Right ventricle myocardium inferior (tissue), 1 donor: ENCODE data around the gene C3orf33. TPM values are rescaled to one million over a fixed set of nuclear protein-coding genes. Genes with fewer than 3 reads are reported as not detected.

ENCODE experiments used
- ATAC-seq: fragments of 200-7000 bp; cut with Tn5 transposase; one replicate; pipeline ENCODE4 v1.9.1; 2020; ENCODE audit warnings: mild to moderate bottlenecking, moderate library complexity
- DNase-seq: peaks from one replicate; pipeline ENCODE4 v3.0.0; 2021; ENCODE audit errors: missing footprints
- intact Hi-C: fragments of 100-400 bp; cut with DNase I; formaldehyde crosslinking; loops from one replicate; pipeline ENCODE4 v1.11.0; 2022
- total RNA-seq: library from RNA; stranded (reverse); fragmentation: NEBNext Ultra II Directional; extraction: Animal tissue kit (Norgen Biotek cat#: 25700); gene quantifications from one replicate; pipeline ENCODE4 v1.2.1, GENCODE V29; 2021
- donor health status: DM: no; HTN: yes; CAD: no; lungs with severe emphysema.

The C3orf33 gene
- total RNA-seq, 1 donor from 2014 or later, result 6.6 TPM

- DNase-seq (no peak), ATAC-seq (no peak)
- intact Hi-C loops, result no loop called here
These were observed 13.5 kb downstream of the C3orf33 start for GRCh38 chr3:155792532-155792931.

GRCh38 chr3:155791190-155791589 is 14.9 kb downstream of the C3orf33 start:
- intact Hi-C loops, result no loop called here
- ATAC-seq, result no peak
- no peak for DNase-seq

GRCh38 chr3:155790272-155790925 is 15.7 kb downstream of the C3orf33 start:
- no peak for ATAC-seq
- no peak for DNase-seq
- intact Hi-C loops, result no loop called here

GRCh38 chr3:155785662-155786295 is 20.3 kb downstream of the C3orf33 start:
- ATAC-seq, result no peak
- no peak for DNase-seq
- intact Hi-C loops, result no loop called here

GRCh38 chr3:155782390-155782953 is 23.6 kb downstream of the C3orf33 start:
- intact Hi-C loops, result no loop called here
- ATAC-seq, result no peak
- no peak for DNase-seq

GRCh38 chr3:155780291-155780690 is 25.8 kb downstream of the C3orf33 start:
- intact Hi-C loops, result no loop called here
- DNase-seq, result no peak
- ATAC-seq, result no peak

- no peak for DNase-seq
- intact Hi-C loops, result no loop called here
- ATAC-seq, result no peak
These were observed 27.6 kb downstream of the C3orf33 start for GRCh38 chr3:155778462-155778861.

- intact Hi-C loops, result no loop called here
- DNase-seq (no peak), ATAC-seq (no peak)
These were observed 33.3 kb downstream of the C3orf33 start for GRCh38 chr3:155772801-155773200.

- intact Hi-C loops, result no loop called here
- DNase-seq (no peak), ATAC-seq (no peak)
These were observed 35.0 kb downstream of the C3orf33 start for GRCh38 chr3:155771126-155771525.

- DNase-seq, result no peak
- intact Hi-C loops, result loop anchor here (10.0 kb wide), 1 partner anchor 109 kb away; the partner anchor contains the start of gene GMPS
- ATAC-seq, result no peak
These were observed 39.9 kb downstream of the C3orf33 start for GRCh38 chr3:155766206-155766605.

- DNase-seq (no peak), ATAC-seq (no peak)
- intact Hi-C loops, result loop anchor here (10.0 kb wide), 1 partner anchor 111 kb away; the partner anchor contains the start of gene GMPS
These were observed 42.1 kb downstream of the C3orf33 start for GRCh38 chr3:155763870-155764463.

- intact Hi-C loops, result loop anchor here (10.0 kb wide), 1 partner anchor 114 kb away; the partner anchor contains the start of gene GMPS
- ATAC-seq, result no peak
- no peak for DNase-seq
These were observed 45.4 kb downstream of the C3orf33 start for GRCh38 chr3:155760653-155761052.

GRCh38 chr3:155757577-155757976 is 48.5 kb downstream of the C3orf33 start:
- DNase-seq, result no peak
- intact Hi-C loops, result no loop called here
- ATAC-seq, result no peak

- ATAC-seq (no peak), DNase-seq (no peak)
- intact Hi-C loops, result no loop called here
These were observed 52.9 kb downstream of the C3orf33 start for GRCh38 chr3:155753038-155753639.

- intact Hi-C loops, result no loop called here
- ATAC-seq (no peak), DNase-seq (no peak)
These were observed 57.3 kb downstream of the C3orf33 start for GRCh38 chr3:155748611-155749365.

- intact Hi-C loops, result no loop called here
- ATAC-seq (no peak), DNase-seq (no peak)
These were observed 58.2 kb downstream of the C3orf33 start for GRCh38 chr3:155747946-155748290.

- ATAC-seq (no peak), DNase-seq (no peak)
- intact Hi-C loops, result no loop called here
These were observed 58.7 kb downstream of the C3orf33 start for GRCh38 chr3:155747286-155747945.

- ATAC-seq, result no peak
- DNase-seq, result no peak
- intact Hi-C loops, result no loop called here
These were observed 59.4 kb downstream of the C3orf33 start for GRCh38 chr3:155746703-155747102.
